ENCODE measurements around the gene TTC28. TPM values are rescaled to one million over a fixed set of nuclear protein-coding genes. Genes with fewer than 3 reads are reported as not detected.

Gene TTC28
- total and polyA plus RNA-seq, 7 donors, result 1.2 to 12.1 (median 3.5) TPM

- Histone ChIP-seq H3K36me3 (ENCODE audit: insufficient read depth in 1 of 2, low read depth in 1 of 2) (no peaks in the 10 kb centered on the region), H3K4me3 (no peak overlapping the region), H3K4me1 (peaks cover 14% of the 10 kb centered on the region), H3K27me3 (ENCODE audit: insufficient read depth in 3 of 3, low read length in 2 of 3) (no peaks in the 10 kb centered on the region), H3K9me3 (no peaks in the 10 kb centered on the region), H3K27ac (no peak overlapping the region)
- intact Hi-C loops (cut with DNase I), result no loop called here
- no peak for DNase-seq
- ATAC-seq, result no peak
- TF ChIP-seq CTCF (IDR thresholded peaks at IDR 0.05), result no peak
- 94 to 96% (median 95%) methylated on average over 3 of the region's 3 CpGs for WGBS, 3 donors
Measured at GRCh38 chr22:28716686-28717085, 37.0 kb upstream of the TTC28 start.

- ATAC-seq (no peak), DNase-seq (no peak)
- H3K4me1 ChIP-seq, result peaks cover 24% of the 10 kb centered on the region
- no peaks in the 10 kb centered on the region for H3K9me3 ChIP-seq
- 92 to 98% (median 95%) methylated on average over 7 of the region's 7 CpGs for WGBS, 3 donors
- no peak overlapping the region for H3K4me3 ChIP-seq
- no peak overlapping the region for H3K27ac ChIP-seq
- TF ChIP-seq CTCF (IDR thresholded peaks at IDR 0.05), result no peak
- H3K27me3 ChIP-seq (ENCODE audit: insufficient read depth in 3 of 3, low read length in 2 of 3), result no peaks in the 10 kb centered on the region
- intact Hi-C loops (cut with DNase I), result no loop called here
- no peaks in the 10 kb centered on the region for H3K36me3 ChIP-seq (ENCODE audit: insufficient read depth in 1 of 2, low read depth in 1 of 2)
Measured at GRCh38 chr22:28715611-28716010, 36.0 kb upstream of the TTC28 start.

GRCh38 chr22:28714043-28714628, 34.5 kb upstream of the TTC28 start:
- Histone ChIP-seq H3K27ac (no peak overlapping the region), H3K9me3 (no peaks in the 10 kb centered on the region), H3K36me3 (ENCODE audit: insufficient read depth in 1 of 2, low read depth in 1 of 2) (no peaks in the 10 kb centered on the region), H3K4me3 (no peak overlapping the region), H3K27me3 (ENCODE audit: insufficient read depth in 3 of 3, low read length in 2 of 3) (no peaks in the 10 kb centered on the region), H3K4me1 (peaks cover 36% of the 10 kb centered on the region)
- intact Hi-C loops (cut with DNase I), result no loop called here
- WGBS, 3 donors, result 91 to 99% (median 94%) methylated on average over 2 of the region's 2 CpGs
- ATAC-seq, result no peak
- DNase-seq, result no peak
- TF ChIP-seq CTCF (IDR thresholded peaks at IDR 0.05), result no peak

GRCh38 chr22:28711820-28712777, 32.5 kb upstream of the TTC28 start:
- H3K4me3 ChIP-seq, result peak overlapping the region; percentile 58
- no peaks in the 10 kb centered on the region for H3K36me3 ChIP-seq (ENCODE audit: insufficient read depth in 1 of 2, low read depth in 1 of 2)
- peak; percentile 93 to 96 (median 94) for ATAC-seq
- no peaks in the 10 kb centered on the region for H3K27me3 ChIP-seq (ENCODE audit: insufficient read depth in 3 of 3, low read length in 2 of 3)
- intact Hi-C loops (cut with DNase I), result loop anchor here in 1 of 2 donors (2.0 kb wide), 1 partner anchor 31 kb away; the partner anchor contains the start of gene HSCB
- peaks cover 36% of the 10 kb centered on the region for H3K4me1 ChIP-seq
- no peak for DNase-seq
- H3K9me3 ChIP-seq, result no peaks in the 10 kb centered on the region
- H3K27ac ChIP-seq, result peak overlapping the region; percentile 80
- TF ChIP-seq CTCF (IDR thresholded peaks at IDR 0.05), result no peak
- 29 to 41% (median 36%) methylated on average over 6 of the region's 6 CpGs for WGBS, 3 donors

Data from psoas muscle (tissue), 8 donors.